ENCODE data around the gene COL13A1.

Gene COL13A1

DNA sequence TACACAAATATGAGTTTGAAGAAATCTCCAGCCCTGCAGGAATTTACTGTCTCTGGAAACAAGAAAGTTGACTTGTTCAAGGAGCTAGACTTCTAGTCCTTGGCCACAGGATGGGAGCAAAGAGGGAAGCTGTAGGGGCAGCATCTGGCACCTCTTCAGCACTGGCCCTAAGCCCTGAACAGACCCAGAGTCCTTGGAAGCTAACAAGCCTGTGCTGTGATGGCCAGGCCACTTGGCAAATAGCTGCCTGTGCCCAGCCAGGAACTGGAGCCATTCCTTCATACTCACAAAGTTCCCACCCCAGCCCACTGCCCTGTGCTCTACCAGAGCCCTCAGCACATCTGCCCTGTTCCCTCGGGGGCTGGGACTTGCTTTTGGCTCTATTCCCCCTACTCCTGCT lies 9.4 kb upstream of the COL13A1 start:
- H3K27ac ChIP-seq (ENCODE audit: low read length), result no peak overlapping the region

DNA sequence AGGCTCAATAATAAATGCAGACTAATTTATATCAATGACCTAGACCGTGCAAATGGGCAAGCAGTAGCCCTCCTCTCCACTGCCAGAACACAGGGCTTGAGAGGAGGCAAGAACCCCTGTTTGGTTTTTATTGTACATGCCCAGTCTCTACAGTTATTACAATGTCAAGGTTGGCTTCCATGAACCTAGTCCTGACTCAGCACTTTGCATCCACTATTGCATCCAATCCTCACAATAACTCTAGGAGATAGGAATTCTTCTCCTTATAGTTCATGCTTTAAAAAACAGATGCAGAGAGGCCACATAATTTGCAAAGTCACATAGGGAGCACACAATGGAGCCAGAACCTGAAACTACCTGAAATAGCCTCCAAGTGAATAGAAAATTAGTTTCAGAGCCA lies 7.0 kb upstream of the COL13A1 start:
- H3K27ac ChIP-seq (ENCODE audit: low read length), result no peak overlapping the region
- H3K27me3 ChIP-seq (ENCODE audit: low read depth, low read length), result no peaks in the 10 kb centered on the region
- no peak overlapping the region for H3K4me3 ChIP-seq (ENCODE audit: low read depth in 1 of 2, low read length in 2 of 2)
- H3K36me3 ChIP-seq (ENCODE audit: control insufficient read depth in 1 of 2, insufficient read depth in 2 of 2, low read length in 2 of 2), result no peaks in the 10 kb centered on the region
- H3K4me1 ChIP-seq (ENCODE audit: control insufficient read depth in 1 of 2, insufficient read depth in 2 of 2, low read length in 2 of 2), result no peaks in the 10 kb centered on the region
- peaks cover 0 to 15% of the 10 kb centered on the region in 2 donors for H3K9me3 ChIP-seq (ENCODE audit: control insufficient read depth in 1 of 2, low read length in 2 of 2)

More for the DNA sequence above, 9.4 kb upstream of the COL13A1 start:
- peaks cover 0 to 15% of the 10 kb centered on the region in 2 donors for H3K9me3 ChIP-seq (ENCODE audit: control insufficient read depth in 1 of 2, low read length in 2 of 2)
- peaks cover 0 to 10% of the 10 kb centered on the region in 2 donors for H3K4me1 ChIP-seq (ENCODE audit: control insufficient read depth in 1 of 2, insufficient read depth in 2 of 2, low read length in 2 of 2)
- H3K4me3 ChIP-seq (ENCODE audit: low read depth in 1 of 2, low read length in 2 of 2), result no peak overlapping the region
- no peaks in the 10 kb centered on the region for H3K36me3 ChIP-seq (ENCODE audit: control insufficient read depth in 1 of 2, insufficient read depth in 2 of 2, low read length in 2 of 2)
- H3K27me3 ChIP-seq (ENCODE audit: low read depth, low read length), result no peaks in the 10 kb centered on the region

DNA sequence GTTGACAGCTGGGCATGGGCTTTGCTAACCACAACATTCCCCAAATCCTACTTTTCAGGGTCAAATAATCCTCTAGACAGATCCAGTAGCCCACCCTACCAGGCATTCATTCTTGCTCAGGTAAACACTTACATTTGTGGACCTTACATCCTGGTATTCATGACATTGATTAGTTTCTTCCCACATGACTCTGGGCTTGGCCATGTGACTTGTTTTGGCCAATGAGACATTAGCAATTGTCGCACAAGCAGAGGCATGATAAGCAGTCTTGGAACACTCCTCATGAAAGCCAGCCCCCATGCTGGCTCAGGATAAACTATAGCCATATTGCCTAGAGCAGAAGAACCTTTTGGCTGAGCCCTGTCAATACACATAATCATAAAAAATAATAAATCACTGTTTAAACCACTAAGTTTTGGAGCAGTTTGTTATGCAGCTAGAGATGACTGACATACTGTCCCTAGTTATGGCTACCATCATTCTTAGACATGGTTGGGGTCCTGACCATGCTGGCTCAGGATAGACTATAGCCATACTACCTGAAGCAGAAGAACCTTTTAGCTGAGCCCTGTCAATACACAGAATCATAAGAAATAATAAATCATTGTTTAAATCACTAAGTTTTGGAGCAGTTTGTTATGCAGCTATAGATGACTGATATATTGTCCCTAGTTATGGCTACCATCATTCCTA lies 6.3 kb upstream of the COL13A1 start:
- no peaks in the 10 kb centered on the region for H3K36me3 ChIP-seq (ENCODE audit: control insufficient read depth in 1 of 2, insufficient read depth in 2 of 2, low read length in 2 of 2)
- H3K9me3 ChIP-seq (ENCODE audit: control insufficient read depth in 1 of 2, low read length in 2 of 2), result peaks cover 0 to 15% of the 10 kb centered on the region in 2 donors
- no peaks in the 10 kb centered on the region for H3K4me1 ChIP-seq (ENCODE audit: control insufficient read depth in 1 of 2, insufficient read depth in 2 of 2, low read length in 2 of 2)
- H3K27me3 ChIP-seq (ENCODE audit: low read depth, low read length), result no peaks in the 10 kb centered on the region
- H3K4me3 ChIP-seq (ENCODE audit: low read depth in 1 of 2, low read length in 2 of 2), result no peak overlapping the region
- no peak overlapping the region for H3K27ac ChIP-seq (ENCODE audit: low read length)

DNA sequence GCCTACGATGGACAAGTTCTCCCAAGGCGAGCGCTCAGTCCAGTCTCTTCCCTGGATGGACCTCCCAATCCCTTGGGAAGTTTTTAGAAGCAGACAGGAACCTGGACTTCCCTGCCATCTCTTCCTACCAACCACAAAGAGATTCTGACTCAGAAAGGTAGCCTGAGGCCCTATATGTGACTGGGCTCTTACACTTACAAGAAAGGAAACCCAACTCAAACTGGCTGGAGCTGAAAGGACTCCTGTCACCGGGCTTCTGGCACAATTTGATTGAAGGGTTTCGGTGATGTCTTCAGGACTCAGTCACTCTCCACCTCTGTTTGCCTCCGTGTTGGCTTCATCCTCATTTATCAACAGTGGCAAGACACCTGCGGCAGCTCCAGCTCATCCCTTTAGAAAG lies 3.7 kb upstream of the COL13A1 start:
- H3K4me1 ChIP-seq (ENCODE audit: control insufficient read depth in 1 of 2, insufficient read depth in 2 of 2, low read length in 2 of 2), result peaks cover 0 to 17% of the 10 kb centered on the region in 2 donors
- peaks cover 0 to 15% of the 10 kb centered on the region in 2 donors for H3K9me3 ChIP-seq (ENCODE audit: control insufficient read depth in 1 of 2, low read length in 2 of 2)

DNA sequence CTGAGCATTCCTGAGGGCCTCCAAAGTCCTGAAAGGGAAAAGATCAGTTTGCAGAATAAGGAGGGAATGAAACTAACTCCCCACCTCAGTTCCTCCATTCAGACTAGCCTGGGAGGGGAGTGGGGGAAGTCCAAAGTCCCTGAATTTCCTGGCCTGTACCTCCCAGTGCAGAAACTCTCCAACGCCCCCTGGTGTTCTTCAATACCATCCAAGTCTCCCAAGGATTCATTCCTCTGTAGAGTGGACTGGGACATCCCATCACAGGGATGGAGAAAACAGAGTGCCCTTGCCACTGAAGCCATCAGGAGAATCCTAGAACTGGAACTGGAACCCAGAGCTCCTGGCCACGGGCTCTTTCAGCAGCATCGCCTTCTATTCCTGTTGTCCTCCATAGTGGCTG lies 1.6 kb upstream of the COL13A1 start:
- Histone ChIP-seq H3K36me3 (ENCODE audit: control insufficient read depth in 1 of 2, insufficient read depth in 2 of 2, low read length in 2 of 2) (no peaks in the 10 kb centered on the region), H3K27ac (ENCODE audit: low read length) (no peak overlapping the region), H3K4me3 (ENCODE audit: low read depth in 1 of 2, low read length in 2 of 2) (no peak overlapping the region), H3K4me1 (ENCODE audit: control insufficient read depth in 1 of 2, insufficient read depth in 2 of 2, low read length in 2 of 2) (peaks cover 0 to 20% of the 10 kb centered on the region in 2 donors), H3K9me3 (ENCODE audit: control insufficient read depth in 1 of 2, low read length in 2 of 2) (peaks cover 0 to 12% of the 10 kb centered on the region in 2 donors), H3K27me3 (ENCODE audit: low read depth, low read length) (peaks cover 18% of the 10 kb centered on the region)

More for the DNA sequence above, 3.7 kb upstream of the COL13A1 start:
- Histone ChIP-seq H3K27me3 (ENCODE audit: low read depth, low read length) (peaks cover 10% of the 10 kb centered on the region), H3K36me3 (ENCODE audit: control insufficient read depth in 1 of 2, insufficient read depth in 2 of 2, low read length in 2 of 2) (no peaks in the 10 kb centered on the region), H3K27ac (ENCODE audit: low read length) (no peak overlapping the region), H3K4me3 (ENCODE audit: low read depth in 1 of 2, low read length in 2 of 2) (no peak overlapping the region)

DNA sequence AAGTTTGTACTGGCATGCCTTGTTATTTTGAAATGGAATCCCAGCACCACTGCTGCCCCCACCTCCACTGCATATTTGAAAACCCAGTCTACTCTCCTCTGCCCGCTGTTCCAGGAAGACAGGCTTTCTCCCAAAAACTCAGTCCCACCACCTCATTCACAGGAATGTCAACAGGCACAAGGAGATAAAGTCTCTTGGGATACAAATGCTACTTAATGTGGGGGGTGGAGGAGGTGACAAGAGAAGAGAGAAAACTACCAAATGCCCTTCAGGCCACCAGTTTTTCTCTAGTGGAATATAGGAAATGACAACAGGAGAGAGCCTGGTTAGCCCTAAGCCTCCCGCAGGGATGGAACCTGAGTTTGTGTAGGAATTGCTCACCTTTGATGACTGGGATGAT lies 1.0 kb upstream of the COL13A1 start:
- H3K4me3 ChIP-seq (ENCODE audit: low read depth in 1 of 2, low read length in 2 of 2), result no peak overlapping the region
- H3K27ac ChIP-seq (ENCODE audit: low read length), result no peak overlapping the region
- peaks cover 18% of the 10 kb centered on the region for H3K27me3 ChIP-seq (ENCODE audit: low read depth, low read length)
- H3K9me3 ChIP-seq (ENCODE audit: control insufficient read depth in 1 of 2, low read length in 2 of 2), result peaks cover 0 to 7% of the 10 kb centered on the region in 2 donors
- H3K36me3 ChIP-seq (ENCODE audit: control insufficient read depth in 1 of 2, insufficient read depth in 2 of 2, low read length in 2 of 2), result no peaks in the 10 kb centered on the region
- H3K4me1 ChIP-seq (ENCODE audit: control insufficient read depth in 1 of 2, insufficient read depth in 2 of 2, low read length in 2 of 2), result peaks cover 0 to 20% of the 10 kb centered on the region in 2 donors

DNA sequence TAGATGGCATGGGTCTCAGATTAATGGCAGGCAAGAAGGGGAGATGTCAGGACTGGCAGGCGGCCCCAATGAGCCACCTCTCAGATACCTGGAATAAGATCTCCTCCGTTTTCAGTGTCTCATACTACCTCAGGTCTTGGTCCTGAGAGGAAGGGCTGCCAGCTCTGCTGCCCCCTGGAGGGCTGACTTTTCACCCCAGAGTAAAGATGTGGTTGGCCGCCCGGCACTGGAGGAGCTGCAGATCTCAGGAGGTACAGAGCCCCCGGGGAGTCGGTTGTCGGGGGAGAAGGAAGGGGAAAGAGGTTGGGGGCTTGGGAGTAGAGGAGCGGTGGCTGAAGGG lies 642 bp upstream of the COL13A1 start:
- Histone ChIP-seq H3K36me3 (ENCODE audit: control insufficient read depth in 1 of 2, insufficient read depth in 2 of 2, low read length in 2 of 2) (no peaks in the 10 kb centered on the region), H3K4me3 (ENCODE audit: low read depth in 1 of 2, low read length in 2 of 2) (peak overlapping the region in 1 of 2 donors; percentile 77), H3K4me1 (ENCODE audit: control insufficient read depth in 1 of 2, insufficient read depth in 2 of 2, low read length in 2 of 2) (peaks cover 0 to 20% of the 10 kb centered on the region in 2 donors), H3K27me3 (ENCODE audit: low read depth, low read length) (peaks cover 18% of the 10 kb centered on the region), H3K9me3 (ENCODE audit: control insufficient read depth in 1 of 2, low read length in 2 of 2) (peaks cover 0 to 4% of the 10 kb centered on the region in 2 donors), H3K27ac (ENCODE audit: low read length) (no peak overlapping the region)

DNA sequence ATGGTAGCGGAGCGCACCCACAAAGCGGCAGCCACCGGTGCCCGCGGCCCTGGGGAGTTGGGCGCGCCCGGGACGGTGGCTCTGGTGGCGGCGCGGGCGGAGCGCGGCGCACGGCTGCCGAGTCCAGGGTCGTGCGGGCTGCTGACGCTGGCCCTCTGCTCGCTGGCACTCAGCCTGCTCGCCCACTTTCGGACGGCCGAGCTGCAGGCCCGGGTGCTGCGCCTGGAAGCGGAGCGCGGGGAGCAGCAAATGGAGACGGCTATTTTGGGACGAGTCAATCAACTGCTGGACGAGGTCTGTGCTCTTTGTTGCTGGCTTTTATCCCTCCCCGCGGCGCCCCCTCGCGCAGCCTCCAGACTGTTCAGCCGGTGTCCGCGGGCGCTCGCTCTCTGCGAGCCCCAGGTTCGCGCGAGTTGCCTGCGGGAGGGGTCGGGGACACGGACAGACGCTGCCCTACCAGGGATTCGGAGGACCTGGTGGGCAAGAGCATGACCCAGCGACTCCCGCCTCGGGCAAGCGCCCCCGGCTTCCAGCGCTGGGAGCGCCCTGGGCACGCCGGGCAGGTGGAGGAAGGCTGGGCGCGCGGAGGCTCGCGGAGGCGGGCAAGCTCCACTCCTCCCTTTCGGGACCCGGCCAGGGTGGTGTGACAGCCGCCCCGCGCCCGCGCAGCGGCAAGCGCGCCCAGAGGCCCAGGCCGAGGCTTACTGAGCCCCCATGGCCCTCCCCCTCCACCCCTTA lies 887 bp downstream of the COL13A1 start:
- Histone ChIP-seq H3K27me3 (ENCODE audit: low read depth, low read length) (peaks cover 18% of the 10 kb centered on the region), H3K4me3 (ENCODE audit: low read depth in 1 of 2, low read length in 2 of 2) (peak overlapping the region; percentile 60 to 77), H3K9me3 (ENCODE audit: control insufficient read depth in 1 of 2, low read length in 2 of 2) (no peaks in the 10 kb centered on the region), H3K27ac (ENCODE audit: low read length) (no peak overlapping the region), H3K36me3 (ENCODE audit: control insufficient read depth in 1 of 2, insufficient read depth in 2 of 2, low read length in 2 of 2) (no peaks in the 10 kb centered on the region), H3K4me1 (ENCODE audit: control insufficient read depth in 1 of 2, insufficient read depth in 2 of 2, low read length in 2 of 2) (peaks cover 0 to 20% of the 10 kb centered on the region in 2 donors)

DNA sequence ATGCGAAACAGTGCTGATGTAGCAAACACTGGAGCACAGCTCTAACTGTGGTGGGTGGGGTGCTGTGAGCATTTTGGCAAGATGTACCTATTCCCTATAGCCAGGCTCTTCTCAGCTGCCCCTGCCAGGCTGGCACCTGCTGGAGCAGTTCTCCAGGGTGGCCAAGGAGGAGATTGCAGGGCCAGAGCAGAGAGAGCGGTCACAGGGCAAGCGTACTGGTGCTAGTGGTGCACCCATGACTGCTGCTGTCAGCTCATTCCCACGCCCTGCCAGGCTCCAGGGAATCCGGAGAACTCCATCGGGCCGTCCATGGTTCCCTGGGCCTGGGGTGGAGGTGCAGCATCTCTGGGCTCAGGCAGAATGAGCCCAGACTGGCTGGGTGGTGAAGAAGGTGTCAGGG lies 2.1 kb downstream of the COL13A1 start:
- Histone ChIP-seq H3K27ac (ENCODE audit: low read length) (no peak overlapping the region), H3K36me3 (ENCODE audit: control insufficient read depth in 1 of 2, insufficient read depth in 2 of 2, low read length in 2 of 2) (no peaks in the 10 kb centered on the region), H3K4me3 (ENCODE audit: low read depth in 1 of 2, low read length in 2 of 2) (peak overlapping the region in 1 of 2 donors; percentile 77)

DNA sequence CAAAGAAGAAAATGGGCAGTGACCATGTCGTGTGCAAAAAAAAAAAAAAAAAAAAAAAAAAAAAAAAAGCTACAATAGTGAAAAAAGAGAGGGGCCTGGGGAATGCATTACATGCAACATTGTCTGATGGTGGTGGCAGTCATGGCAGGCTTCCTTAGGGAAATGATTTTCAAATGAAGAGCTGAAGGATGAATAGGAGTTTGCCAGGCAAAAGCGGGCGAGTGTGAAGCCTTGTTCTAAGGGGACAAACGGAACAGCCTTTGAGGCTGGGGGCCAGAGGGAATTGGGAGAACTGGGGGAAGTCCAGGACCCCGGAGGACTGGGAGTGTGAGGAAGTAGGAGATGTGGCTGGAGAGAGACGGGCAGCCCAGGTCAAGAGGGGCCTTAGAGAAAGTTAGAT lies 3.1 kb downstream of the COL13A1 start:
- no peak overlapping the region for H3K27ac ChIP-seq (ENCODE audit: low read length)
- peaks cover 18% of the 10 kb centered on the region for H3K27me3 ChIP-seq (ENCODE audit: low read depth, low read length)
- no peak overlapping the region for H3K4me3 ChIP-seq (ENCODE audit: low read depth in 1 of 2, low read length in 2 of 2)
- H3K36me3 ChIP-seq (ENCODE audit: control insufficient read depth in 1 of 2, insufficient read depth in 2 of 2, low read length in 2 of 2), result no peaks in the 10 kb centered on the region
- H3K4me1 ChIP-seq (ENCODE audit: control insufficient read depth in 1 of 2, insufficient read depth in 2 of 2, low read length in 2 of 2), result peaks cover 0 to 20% of the 10 kb centered on the region in 2 donors
- H3K9me3 ChIP-seq (ENCODE audit: control insufficient read depth in 1 of 2, low read length in 2 of 2), result no peaks in the 10 kb centered on the region

More for the DNA sequence above, 2.1 kb downstream of the COL13A1 start:
- Histone ChIP-seq H3K4me1 (ENCODE audit: control insufficient read depth in 1 of 2, insufficient read depth in 2 of 2, low read length in 2 of 2) (peaks cover 0 to 20% of the 10 kb centered on the region in 2 donors), H3K9me3 (ENCODE audit: control insufficient read depth in 1 of 2, low read length in 2 of 2) (no peaks in the 10 kb centered on the region), H3K27me3 (ENCODE audit: low read depth, low read length) (peaks cover 18% of the 10 kb centered on the region)

DNA sequence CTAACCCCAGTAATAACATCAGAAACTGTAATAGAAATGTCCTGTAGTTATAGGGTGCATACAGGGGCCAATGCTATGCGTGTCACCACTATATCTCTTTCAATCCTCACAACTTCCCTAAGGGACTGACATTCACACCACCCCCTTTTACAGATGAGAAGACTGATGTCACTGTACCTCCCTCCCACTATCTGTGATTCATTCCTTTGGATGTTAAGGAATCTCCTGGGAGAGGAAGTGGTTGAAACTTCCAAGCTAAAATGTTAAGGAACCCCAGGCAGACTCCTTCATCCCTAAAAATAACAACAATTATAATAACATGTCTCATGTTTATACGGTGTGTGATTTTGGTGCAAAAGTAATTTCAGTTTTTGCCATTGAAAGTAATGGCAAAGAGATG lies 5.4 kb downstream of the COL13A1 start:
- Histone ChIP-seq H3K4me1 (ENCODE audit: control insufficient read depth in 1 of 2, insufficient read depth in 2 of 2, low read length in 2 of 2) (peaks cover 0 to 11% of the 10 kb centered on the region in 2 donors), H3K27me3 (ENCODE audit: low read depth, low read length) (peaks cover 16% of the 10 kb centered on the region), H3K27ac (ENCODE audit: low read length) (no peak overlapping the region), H3K9me3 (ENCODE audit: control insufficient read depth in 1 of 2, low read length in 2 of 2) (no peaks in the 10 kb centered on the region), H3K4me3 (ENCODE audit: low read depth in 1 of 2, low read length in 2 of 2) (no peak overlapping the region), H3K36me3 (ENCODE audit: control insufficient read depth in 1 of 2, insufficient read depth in 2 of 2, low read length in 2 of 2) (no peaks in the 10 kb centered on the region)
